GM21390 (cell line): Measurements from ENCODE around the gene MYO5C.
A peak's percentile ranks its signal among the peaks of the same experiment; 100 is the strongest.

Experiments used
- ATAC-seq: cut with Tn5 transposase; IDR thresholded peaks from one replicate; pipeline ENCODE4 v1.9.1; 2021; ENCODE audit not compliant: unreplicated experiment

Gene MYO5C

GRCh38 chr15:52278636-52279367, 16.8 kb downstream of the MYO5C start:
- no peak for ATAC-seq

GRCh38 chr15:52278135-52278534, 17.5 kb downstream of the MYO5C start:
- no peak for ATAC-seq

GRCh38 chr15:52277575-52277974, 18.0 kb downstream of the MYO5C start:
- no peak for ATAC-seq

GRCh38 chr15:52276256-52276770, 19.3 kb downstream of the MYO5C start:
- ATAC-seq, result no peak

- no peak for ATAC-seq
Measured at GRCh38 chr15:52263563-52264282, 31.9 kb downstream of the MYO5C start.

GRCh38 chr15:52262364-52262763, 33.2 kb downstream of the MYO5C start:
- ATAC-seq, result no peak

- peak; percentile 98 for ATAC-seq
Measured at GRCh38 chr15:52261498-52262242, 33.9 kb downstream of the MYO5C start.

GRCh38 chr15:52261026-52261425, 34.6 kb downstream of the MYO5C start:
- ATAC-seq, result no peak

GRCh38 chr15:52259503-52259902, 36.1 kb downstream of the MYO5C start:
- ATAC-seq, result no peak

- no peak for ATAC-seq
Measured at GRCh38 chr15:52258461-52258860, 37.1 kb downstream of the MYO5C start.

GRCh38 chr15:52257734-52258062, 37.9 kb downstream of the MYO5C start:
- no peak for ATAC-seq

- ATAC-seq, result no peak
Measured at GRCh38 chr15:52256930-52257733, 38.5 kb downstream of the MYO5C start.

GRCh38 chr15:52256366-52256765, 39.2 kb downstream of the MYO5C start:
- peak; percentile 52 for ATAC-seq

GRCh38 chr15:52255935-52256334, 39.7 kb downstream of the MYO5C start:
- ATAC-seq, result no peak

- no peak for ATAC-seq
Measured at GRCh38 chr15:52255008-52255407, 40.6 kb downstream of the MYO5C start.

GRCh38 chr15:52254391-52254790, 41.2 kb downstream of the MYO5C start:
- ATAC-seq, result no peak

- no peak for ATAC-seq
Measured at GRCh38 chr15:52252781-52253180, 42.8 kb downstream of the MYO5C start.

- no peak for ATAC-seq
Measured at GRCh38 chr15:52251144-52251860, 44.3 kb downstream of the MYO5C start.

- no peak for ATAC-seq
Measured at GRCh38 chr15:52247461-52247860, 48.1 kb downstream of the MYO5C start.

GRCh38 chr15:52246686-52247431, 48.7 kb downstream of the MYO5C start:
- ATAC-seq, result no peak
